M059J (cell line): ENCODE measurements around the gene MYEOV. TPM values are rescaled to one million over a fixed set of nuclear protein-coding genes. Genes with fewer than 3 reads are reported as not detected.

ENCODE experiments used
- DNase-seq: peaks from one replicate; pipeline ENCODE4 v3.0.0-alpha.2; 2012; ENCODE audit warnings: low read depth
- total RNA-seq: library from RNA; depleted of rRNA; stranded (reverse); fragments of >200 nt; shearing (Covaris generic); gene quantifications from 2 replicates; pipeline ENCODE4 v1.2.3, GENCODE V29; 2014

Gene MYEOV
- total RNA-seq, 1 experiment from 2014 or later: 2.7 TPM

DNA sequence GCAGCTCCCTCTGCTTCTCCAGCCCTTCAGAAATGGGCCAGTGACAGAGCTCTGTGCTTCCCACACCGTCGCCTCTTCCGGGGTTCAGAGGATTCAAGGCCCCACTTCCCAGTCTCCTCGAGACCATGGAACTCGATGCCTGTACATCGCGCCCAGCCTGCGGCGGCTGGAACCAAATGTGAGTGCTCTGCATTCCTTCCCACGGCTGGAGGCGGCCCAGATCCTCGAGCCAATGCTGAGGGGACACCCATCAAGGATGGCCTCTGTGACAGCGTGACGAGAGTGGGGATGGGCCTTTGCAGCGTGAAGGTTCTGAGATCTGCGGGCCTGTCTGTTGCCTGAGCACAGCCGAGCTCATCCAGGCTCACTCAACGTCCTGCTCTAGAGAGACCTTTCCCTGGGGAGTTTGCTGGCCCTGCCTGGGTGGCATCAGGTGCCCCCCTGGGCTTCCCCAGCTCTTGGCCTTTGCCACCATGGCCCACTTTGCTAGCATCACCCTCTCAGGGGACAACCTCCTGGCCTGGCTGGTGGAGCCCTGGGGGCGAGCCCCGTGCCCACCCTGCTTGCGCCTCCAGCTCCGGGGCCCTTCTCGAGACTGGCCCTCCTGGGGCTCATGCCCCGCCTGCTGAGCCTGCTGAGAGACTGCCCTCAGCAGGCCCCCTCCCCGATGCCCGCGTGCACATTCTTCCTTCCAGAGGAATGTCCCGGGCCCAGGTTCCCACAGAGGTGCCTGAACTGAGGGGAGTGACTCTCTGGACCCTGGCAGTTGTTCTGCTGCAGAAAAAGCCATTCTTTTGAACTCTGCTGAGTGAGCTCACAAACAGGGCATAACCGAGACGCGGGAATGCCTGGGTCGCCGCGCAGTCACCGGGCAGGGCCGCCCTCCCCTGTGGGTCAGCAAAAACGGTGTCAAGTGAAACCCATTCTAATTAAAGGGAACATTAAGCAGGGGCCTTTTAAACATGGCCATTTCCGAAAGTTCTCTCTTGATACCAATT, 7.3 kb upstream of the MYEOV start:
- no peak for DNase-seq

DNA sequence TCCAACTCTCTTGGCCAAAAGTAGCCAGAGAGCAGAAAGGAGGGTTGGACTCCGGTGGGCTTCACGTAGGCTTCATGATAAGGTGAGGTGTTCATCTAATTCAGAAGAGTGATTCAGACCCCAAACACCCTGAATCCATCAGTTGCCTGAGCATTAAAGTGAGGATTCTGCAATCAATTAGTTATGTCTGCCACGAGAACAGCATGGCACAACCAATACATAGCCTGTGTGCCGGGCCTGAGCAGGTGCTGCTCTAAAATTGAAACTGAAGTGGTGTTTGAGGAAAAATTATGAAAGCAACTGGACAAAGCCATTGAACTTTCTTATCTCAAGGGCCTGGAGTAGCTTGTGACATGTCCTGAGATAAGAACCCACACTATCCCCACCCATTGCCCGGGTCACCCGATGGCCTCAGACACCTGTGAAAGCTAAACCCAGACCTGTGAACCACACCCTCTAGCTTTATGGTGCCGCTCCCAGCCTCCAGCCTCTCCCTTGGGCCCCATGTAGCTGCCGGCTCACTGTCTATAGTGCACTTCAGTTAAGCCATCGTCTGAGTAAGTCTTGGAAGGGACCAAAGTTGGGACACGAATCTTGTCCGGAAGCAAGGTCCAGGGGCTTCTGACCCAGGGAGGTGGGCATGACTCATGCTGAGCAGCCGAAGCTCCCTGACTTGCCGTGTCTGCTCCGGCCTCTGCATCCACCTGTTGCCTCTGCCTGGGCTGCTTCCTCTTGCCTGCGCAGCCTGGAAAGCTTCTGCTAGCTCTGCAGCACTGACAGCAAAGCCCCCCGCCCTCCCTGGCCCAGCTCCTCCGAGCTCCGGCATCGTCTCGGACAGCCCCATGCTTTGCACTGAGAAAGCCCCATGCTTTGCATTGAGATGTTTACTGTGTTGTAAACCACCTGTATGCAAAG, 5.7 kb upstream of the MYEOV start:
- no peak for DNase-seq

DNA sequence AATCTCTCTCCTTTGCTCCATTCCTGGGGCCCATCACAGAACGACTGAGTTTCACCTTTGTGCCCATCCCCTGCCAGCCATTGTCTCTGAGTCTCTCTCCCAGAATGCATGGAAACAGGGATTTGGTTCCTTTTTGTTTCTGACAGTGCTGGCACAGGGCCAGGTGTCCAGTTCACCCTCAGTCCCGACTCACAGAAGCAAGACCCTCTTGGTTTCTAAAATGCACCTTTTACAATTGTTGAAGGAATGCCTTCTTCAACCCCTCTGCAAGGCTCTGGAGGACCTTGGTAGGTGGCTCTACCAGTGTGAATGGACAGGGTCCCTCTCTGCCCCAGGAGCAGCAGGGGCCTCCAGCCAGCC, 5.1 kb upstream of the MYEOV start:
- DNase-seq: no peak

- no peak for DNase-seq
Measured at GRCh38 chr11:69290806-69291205, 3.1 kb upstream of the MYEOV start.

GRCh38 chr11:69291459-69292110, 2.4 kb upstream of the MYEOV start:
- no peak for DNase-seq

GRCh38 chr11:69292221-69292648, 1.7 kb upstream of the MYEOV start:
- DNase-seq: no peak

DNA sequence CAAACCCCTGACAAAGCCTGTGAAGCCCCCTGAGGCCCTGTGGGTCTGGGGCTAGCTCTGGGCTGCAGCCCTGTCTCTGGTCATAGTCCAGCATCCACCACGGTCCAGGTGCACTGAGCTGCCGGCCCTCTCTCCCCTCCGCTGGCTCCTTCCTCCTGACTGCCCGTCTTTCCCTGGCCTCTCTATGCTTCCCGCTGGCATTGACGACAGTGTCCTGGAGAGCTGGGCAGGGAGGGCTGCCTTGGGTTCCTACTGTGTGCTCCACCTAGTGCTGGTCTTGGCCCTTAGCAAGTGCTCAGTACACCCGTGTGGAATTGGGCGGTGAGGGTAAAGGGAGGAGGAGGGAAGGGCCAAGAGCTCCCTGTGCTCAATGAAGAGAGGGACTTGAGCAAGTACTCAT, 868 bp upstream of the MYEOV start:
- DNase-seq: no peak

DNA sequence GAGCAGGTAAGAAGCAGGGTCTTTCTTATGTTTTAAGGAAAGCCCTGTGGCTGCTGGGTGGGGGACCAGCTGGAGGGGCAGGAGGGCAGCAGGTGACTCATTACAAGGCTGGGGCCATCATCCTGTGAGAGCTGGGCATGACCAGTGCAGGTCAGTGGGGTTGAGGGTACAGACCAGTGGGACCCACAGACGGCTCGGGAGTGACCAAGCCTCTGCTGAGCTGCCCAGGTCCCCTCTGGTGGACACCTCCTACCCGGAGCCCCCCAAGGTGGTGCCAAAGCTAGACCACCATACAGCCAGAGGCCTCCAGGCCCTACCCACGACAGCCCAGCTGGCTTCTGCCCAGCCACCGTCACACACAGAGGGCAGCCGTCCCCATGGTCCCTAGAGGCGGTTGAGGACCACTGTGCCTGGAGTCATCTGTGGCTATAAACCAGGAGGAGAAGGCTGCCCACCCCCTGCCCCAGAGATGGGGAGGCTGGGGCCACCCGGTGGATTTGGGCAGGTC, 670 bp downstream of the MYEOV start:
- DNase-seq: no peak

- no peak for DNase-seq
Measured at GRCh38 chr11:69295079-69295994, 1.4 kb downstream of the MYEOV start.

- DNase-seq: peak; percentile 38
Measured at GRCh38 chr11:69295995-69296889, 2.3 kb downstream of the MYEOV start.

- peak; percentile 100 for DNase-seq
Measured at GRCh38 chr11:69296890-69297786, 3.2 kb downstream of the MYEOV start.

DNA sequence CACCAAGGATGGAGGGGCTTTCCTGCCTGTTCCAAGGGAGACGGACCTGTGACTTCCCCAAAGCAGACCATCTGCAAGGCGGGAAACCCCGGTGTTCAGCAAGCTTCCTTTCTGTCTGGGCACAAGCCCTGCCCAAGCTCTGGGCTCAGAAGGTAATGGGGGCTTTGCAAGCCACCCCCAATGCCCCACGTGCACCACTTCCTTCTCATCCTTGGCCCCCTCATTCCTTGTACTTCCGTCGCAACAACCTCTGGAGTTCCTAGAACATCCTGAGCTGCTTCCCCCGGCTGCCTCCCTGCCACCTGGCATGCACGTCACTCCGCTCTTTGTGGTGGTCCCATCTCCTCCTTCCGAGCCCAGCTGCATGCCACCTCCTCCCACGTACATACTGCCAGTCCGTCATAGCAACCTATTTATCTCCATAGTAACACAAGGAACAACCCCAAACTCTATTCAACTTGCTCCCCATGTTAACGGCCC, 3.9 kb downstream of the MYEOV start:
- no peak for DNase-seq

GRCh38 chr11:69298267-69299022, 4.5 kb downstream of the MYEOV start:
- peak; percentile 98 for DNase-seq

GRCh38 chr11:69299023-69299461, 5.1 kb downstream of the MYEOV start:
- DNase-seq: peak; percentile 65

DNA sequence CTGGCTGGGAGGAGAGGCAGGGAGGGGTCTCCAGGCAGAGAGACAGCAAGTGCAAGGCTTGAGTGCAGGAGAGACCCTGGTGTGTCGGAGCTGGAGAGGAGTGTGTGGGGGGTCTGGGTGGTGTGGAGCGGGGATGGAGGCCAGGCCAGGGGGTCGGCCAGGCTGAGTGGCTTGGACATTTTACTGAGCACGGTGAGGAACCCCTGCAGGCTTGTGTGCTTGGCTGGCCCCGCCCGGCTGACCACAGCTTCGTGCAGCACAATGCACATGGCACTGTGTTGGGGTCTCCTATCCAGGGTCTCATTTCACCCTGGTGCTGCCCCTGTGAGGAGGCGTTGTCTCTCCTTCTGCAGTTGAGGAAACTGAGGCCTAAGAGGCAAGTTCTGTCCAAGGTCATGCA, 5.6 kb downstream of the MYEOV start:
- no peak for DNase-seq

- peak; percentile 89 for DNase-seq
Measured at GRCh38 chr11:69300120-69301060, 6.4 kb downstream of the MYEOV start.
